Epithelial cell of proximal tubule (primary cell): ENCODE data around the gene CAMKK2. TPM values are rescaled to one million over a fixed set of nuclear protein-coding genes. Genes with fewer than 3 reads are reported as not detected.
"Not testable (repeated sequence)": the region's sequence is repeated elsewhere in the genome, so short reads cannot be mapped to it uniquely, and the experiment has no call there.

ENCODE experiments used
- DNase-seq: peaks from one replicate; pipeline ENCODE4 v3.0.0-alpha.2; 2011; ENCODE audit warnings: low read depth
- H3K4me3 ChIP-seq: 2 replicates; pipeline ENCODE4 v1.5.1; 2011; ENCODE audit warnings: low read depth, mild to moderate bottlenecking, low read length
- CTCF ChIP-seq: conservative IDR thresholded peaks from 2 replicates; pipeline ENCODE4 v1.5.1; 2012; ENCODE audit warnings: low read depth, mild to moderate bottlenecking, low read length
- total RNA-seq: library from RNA; depleted of rRNA; stranded (reverse); fragments of >200 nt; gene quantifications from 2 replicates; pipeline ENCODE4 v1.2.3, GENCODE V29; 2015

Gene CAMKK2
- total RNA-seq, 1 donor from 2014 or later: 23.2 TPM

- no peak for TF ChIP-seq CTCF
- peak; percentile 98 for DNase-seq
- H3K4me3 ChIP-seq: no peak overlapping the region
Observed at GRCh38 chr12:121214855-121215745, 81.4 kb downstream of the CAMKK2 start.

GRCh38 chr12:121214166-121214777, 82.2 kb downstream of the CAMKK2 start:
- no peak for TF ChIP-seq CTCF
- peak; percentile 86 for DNase-seq
- H3K4me3 ChIP-seq: no peak overlapping the region

- no peak for TF ChIP-seq CTCF
- no peak for DNase-seq
- no peak overlapping the region for H3K4me3 ChIP-seq
Observed at GRCh38 chr12:121212875-121213274, 83.6 kb downstream of the CAMKK2 start.

- no peak for DNase-seq
- TF ChIP-seq CTCF: peak; percentile 28
- H3K4me3 ChIP-seq: peak within 1 kb of the TSS; percentile 59
Observed at GRCh38 chr12:121209624-121210572, 86.6 kb downstream of the CAMKK2 start, which contains the start of gene P2RX4. TSS of gene P2RX4 (plus strand) at chr12:121210129. CDS start at chr12:121210165, 36 bp downstream.

GRCh38 chr12:121209221-121209620, 87.3 kb downstream of the CAMKK2 start:
- TF ChIP-seq CTCF: no peak
- peak overlapping the region; percentile 59 for H3K4me3 ChIP-seq

GRCh38 chr12:121208571-121208970, 87.9 kb downstream of the CAMKK2 start:
- DNase-seq, H3K4me3 ChIP-seq: not testable (repeated sequence)

More at GRCh38 chr12:121209221-121209620, 87.3 kb downstream of the CAMKK2 start:
- DNase-seq: no peak
